HG03439 (cell line): Measurements from ENCODE around the gene ZFP14.
A peak's percentile ranks its signal among the peaks of the same experiment; 100 is the strongest.
"Not testable (repeated sequence)": the region's sequence is repeated elsewhere in the genome, so short reads cannot be mapped to it uniquely, and the experiment has no call there.

Experiments
- ATAC-seq: cut with Tn5 transposase; IDR thresholded peaks from one replicate; pipeline ENCODE4 v1.9.1; 2021; ENCODE audit warnings: mild to moderate bottlenecking, moderate library complexity; ENCODE audit not compliant: unreplicated experiment

ZFP14 gene

GRCh38 chr19:36331353-36332228 is 47.4 kb downstream of the ZFP14 start:
- ATAC-seq: peak; percentile 63

GRCh38 chr19:36330216-36330615 is 48.8 kb downstream of the ZFP14 start:
- ATAC-seq: no peak

GRCh38 chr19:36329534-36329933 is 49.5 kb downstream of the ZFP14 start:
- not testable (repeated sequence) for ATAC-seq

GRCh38 chr19:36326649-36327048 is 52.4 kb downstream of the ZFP14 start:
- ATAC-seq: not testable (repeated sequence)

GRCh38 chr19:36315164-36315563 is 63.8 kb downstream of the ZFP14 start:
- ATAC-seq: not testable (repeated sequence)

- not testable (repeated sequence) for ATAC-seq
These were observed 64.9 kb downstream of the ZFP14 start for GRCh38 chr19:36314053-36314452.

GRCh38 chr19:36311098-36311760 is 67.8 kb downstream of the ZFP14 start:
- ATAC-seq: not testable (repeated sequence)

GRCh38 chr19:36310416-36310990 is 68.5 kb downstream of the ZFP14 start:
- ATAC-seq: not testable (repeated sequence)

- ATAC-seq: not testable (repeated sequence)
These were observed 69.2 kb downstream of the ZFP14 start for GRCh38 chr19:36309759-36310158.

- not testable (repeated sequence) for ATAC-seq
These were observed 69.7 kb downstream of the ZFP14 start for GRCh38 chr19:36309309-36309708.

- ATAC-seq: not testable (repeated sequence)
These were observed 86.7 kb downstream of the ZFP14 start for GRCh38 chr19:36292317-36292716.
